ENCODE results near the gene BPIFB3.
"Not testable (repeated sequence)": the region's sequence is repeated elsewhere in the genome, so short reads cannot be mapped to it uniquely, and the experiment has no call there.

The BPIFB3 gene

GRCh38 chr20:33106058-33106620, 52.4 kb downstream of the BPIFB3 start:
- not testable (repeated sequence) for H3K4me1 ChIP-seq (ENCODE audit: control insufficient read depth, insufficient read depth, low read length); DNase-seq (ENCODE audit: low read depth, low spot score)

GRCh38 chr20:33108661-33109060, 55.0 kb downstream of the BPIFB3 start:
- H3K4me1 ChIP-seq (ENCODE audit: control insufficient read depth, insufficient read depth, low read length) = no peaks in the 10 kb centered on the region
- no peaks in the 10 kb centered on the region for H3K9me3 ChIP-seq (ENCODE audit: control insufficient read depth, insufficient read depth, low read length)
- no CpG with 5 or more reads among the region's 2 CpGs for WGBS (ENCODE audit: insufficient coverage, insufficient read length)
- H3K27me3 ChIP-seq (ENCODE audit: control insufficient read depth, insufficient read depth, low read length) = no peaks in the 10 kb centered on the region
- DNase-seq (ENCODE audit: low read depth, low spot score) = no peak
- H3K4me3 ChIP-seq (ENCODE audit: low read length) = no peak overlapping the region
- no peaks in the 10 kb centered on the region for H3K36me3 ChIP-seq (ENCODE audit: control insufficient read depth, insufficient read depth, low read length)
- no peak overlapping the region for H3K27ac ChIP-seq (ENCODE audit: low read length)

More at GRCh38 chr20:33106058-33106620, 52.4 kb downstream of the BPIFB3 start:
- H3K9me3 ChIP-seq (ENCODE audit: control insufficient read depth, insufficient read depth, low read length); H3K27me3 ChIP-seq (ENCODE audit: control insufficient read depth, insufficient read depth, low read length); H3K27ac ChIP-seq (ENCODE audit: low read length); H3K4me3 ChIP-seq (ENCODE audit: low read length); H3K36me3 ChIP-seq (ENCODE audit: control insufficient read depth, insufficient read depth, low read length): not testable (repeated sequence)
- WGBS (ENCODE audit: insufficient coverage, insufficient read length) = no CpG with 5 or more reads among the region's 7 CpGs

DNA sequence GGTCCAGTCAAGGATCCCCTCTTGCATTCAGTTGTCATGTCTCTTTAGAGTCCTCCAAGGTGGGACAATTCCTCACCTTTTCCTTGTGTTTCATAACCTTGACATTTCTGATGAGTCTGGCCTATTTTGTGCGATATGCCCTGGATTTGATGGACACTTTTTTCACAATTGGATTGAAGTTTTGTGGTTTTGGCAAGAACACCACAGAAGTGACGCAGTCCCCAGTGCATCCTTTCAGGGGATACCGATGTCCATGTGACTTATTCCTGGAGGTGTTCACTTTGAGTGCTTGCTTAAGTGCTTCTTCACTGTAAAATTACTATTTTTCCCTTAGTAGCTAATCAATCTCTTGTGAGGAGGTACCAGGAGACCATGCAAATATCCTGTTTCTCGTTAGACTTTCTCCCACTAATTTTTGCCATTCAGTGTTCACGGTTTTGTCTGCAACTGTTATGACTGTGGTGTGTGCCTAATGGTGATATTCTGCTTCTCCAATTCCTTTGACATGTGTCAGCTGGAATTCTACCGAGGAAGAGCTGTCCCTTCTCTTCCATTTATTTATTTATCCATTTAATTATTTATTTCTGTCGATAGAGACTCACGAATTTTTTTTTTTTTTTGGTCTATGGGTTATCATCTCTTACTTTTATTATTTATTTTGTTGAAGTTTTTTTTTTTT, 56.6 kb downstream of the BPIFB3 start:
- Histone ChIP-seq H3K4me1 (ENCODE audit: control insufficient read depth, insufficient read depth, low read length) (no peaks in the 10 kb centered on the region), H3K27me3 (ENCODE audit: control insufficient read depth, insufficient read depth, low read length) (no peaks in the 10 kb centered on the region), H3K9me3 (ENCODE audit: control insufficient read depth, insufficient read depth, low read length) (no peaks in the 10 kb centered on the region), H3K36me3 (ENCODE audit: control insufficient read depth, insufficient read depth, low read length) (no peaks in the 10 kb centered on the region), H3K4me3 (ENCODE audit: low read length) (no peak overlapping the region), H3K27ac (ENCODE audit: low read length) (no peak overlapping the region)
- WGBS (ENCODE audit: insufficient coverage, insufficient read length) = no CpG with 5 or more reads among the region's 8 CpGs
- no peak for DNase-seq (ENCODE audit: low read depth, low spot score)

- Histone ChIP-seq H3K9me3 (ENCODE audit: control insufficient read depth, insufficient read depth, low read length) (no peaks in the 10 kb centered on the region), H3K36me3 (ENCODE audit: control insufficient read depth, insufficient read depth, low read length) (no peaks in the 10 kb centered on the region), H3K27me3 (ENCODE audit: control insufficient read depth, insufficient read depth, low read length) (no peaks in the 10 kb centered on the region), H3K27ac (ENCODE audit: low read length) (no peak overlapping the region), H3K4me1 (ENCODE audit: control insufficient read depth, insufficient read depth, low read length) (no peaks in the 10 kb centered on the region), H3K4me3 (ENCODE audit: low read length) (no peak overlapping the region)
- no peak for DNase-seq (ENCODE audit: low read depth, low spot score)
- no CpG with 5 or more reads among the region's 5 CpGs for WGBS (ENCODE audit: insufficient coverage, insufficient read length)
Observed at GRCh38 chr20:33111306-33111705, 57.6 kb downstream of the BPIFB3 start.

GRCh38 chr20:33112547-33113386, 59.1 kb downstream of the BPIFB3 start:
- no peaks in the 10 kb centered on the region for H3K27me3 ChIP-seq (ENCODE audit: control insufficient read depth, insufficient read depth, low read length)
- no CpG with 5 or more reads among the region's 7 CpGs for WGBS (ENCODE audit: insufficient coverage, insufficient read length)
- no peak for DNase-seq (ENCODE audit: low read depth, low spot score)
- H3K27ac ChIP-seq (ENCODE audit: low read length) = no peak overlapping the region
- H3K4me1 ChIP-seq (ENCODE audit: control insufficient read depth, insufficient read depth, low read length) = no peaks in the 10 kb centered on the region
- no peaks in the 10 kb centered on the region for H3K9me3 ChIP-seq (ENCODE audit: control insufficient read depth, insufficient read depth, low read length)
- no peak overlapping the region for H3K4me3 ChIP-seq (ENCODE audit: low read length)
- no peaks in the 10 kb centered on the region for H3K36me3 ChIP-seq (ENCODE audit: control insufficient read depth, insufficient read depth, low read length)

GRCh38 chr20:33113387-33113908, 59.7 kb downstream of the BPIFB3 start:
- H3K36me3 ChIP-seq (ENCODE audit: control insufficient read depth, insufficient read depth, low read length) = no peaks in the 10 kb centered on the region
- no peaks in the 10 kb centered on the region for H3K9me3 ChIP-seq (ENCODE audit: control insufficient read depth, insufficient read depth, low read length)
- WGBS (ENCODE audit: insufficient coverage, insufficient read length) = no CpG with 5 or more reads among the region's 6 CpGs
- no peak overlapping the region for H3K4me3 ChIP-seq (ENCODE audit: low read length)
- no peaks in the 10 kb centered on the region for H3K4me1 ChIP-seq (ENCODE audit: control insufficient read depth, insufficient read depth, low read length)
- no peak overlapping the region for H3K27ac ChIP-seq (ENCODE audit: low read length)
- no peak for DNase-seq (ENCODE audit: low read depth, low spot score)
- no peaks in the 10 kb centered on the region for H3K27me3 ChIP-seq (ENCODE audit: control insufficient read depth, insufficient read depth, low read length)

- not testable (repeated sequence) for H3K9me3 ChIP-seq (ENCODE audit: control insufficient read depth, insufficient read depth, low read length); H3K4me1 ChIP-seq (ENCODE audit: control insufficient read depth, insufficient read depth, low read length); H3K36me3 ChIP-seq (ENCODE audit: control insufficient read depth, insufficient read depth, low read length); H3K27me3 ChIP-seq (ENCODE audit: control insufficient read depth, insufficient read depth, low read length); H3K27ac ChIP-seq (ENCODE audit: low read length); DNase-seq (ENCODE audit: low read depth, low spot score); H3K4me3 ChIP-seq (ENCODE audit: low read length)
- no CpG with 5 or more reads among the region's 34 CpGs for WGBS (ENCODE audit: insufficient coverage, insufficient read length)
Observed at GRCh38 chr20:33115501-33115900, 61.8 kb downstream of the BPIFB3 start.

DNA sequence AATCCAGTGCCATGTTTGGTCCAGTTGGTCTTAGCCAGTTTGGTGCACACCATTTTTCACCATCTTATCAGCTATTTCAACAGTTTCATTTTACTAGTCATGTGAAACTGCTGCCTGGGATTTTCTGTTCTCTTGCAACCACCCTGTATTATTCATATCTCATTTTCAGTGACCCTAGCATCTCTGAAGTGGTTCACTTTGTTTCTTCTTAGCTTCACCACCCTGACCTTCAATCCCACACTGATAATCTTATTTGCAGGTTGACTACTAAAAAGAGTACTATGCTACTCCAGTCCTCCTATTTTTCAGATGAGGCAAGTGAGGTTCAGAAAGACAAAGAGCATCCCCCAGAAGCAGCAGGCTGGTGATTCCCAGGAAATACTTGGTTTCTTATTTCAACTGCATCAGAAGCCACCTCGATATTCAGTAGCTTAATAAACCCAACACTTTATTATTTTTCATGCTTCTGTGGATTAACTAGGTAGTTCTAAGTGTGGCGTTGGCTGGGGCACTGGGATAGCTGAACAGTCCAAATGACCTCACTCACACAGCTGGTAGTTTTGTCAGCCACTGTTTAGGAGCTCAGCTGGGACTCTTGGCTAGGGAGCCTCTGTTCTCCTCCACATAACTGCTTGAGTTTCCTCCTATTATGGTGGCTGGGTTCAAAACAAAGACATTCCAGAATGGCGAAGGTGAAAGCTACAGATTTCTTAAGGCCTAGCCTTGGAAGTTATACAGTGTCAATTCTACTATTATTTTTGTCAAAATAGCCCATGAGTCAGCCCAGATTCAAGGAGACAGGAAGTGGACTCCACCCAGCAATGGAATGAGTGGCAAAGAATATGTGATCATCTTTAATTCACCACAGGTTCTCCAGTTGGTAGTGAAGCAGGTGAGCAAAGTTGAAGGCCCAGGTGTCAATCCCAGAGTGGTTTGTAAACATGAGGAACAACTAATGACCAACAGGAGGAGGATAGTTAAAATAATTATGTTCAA, 66.3 kb downstream of the BPIFB3 start:
- DNase-seq (ENCODE audit: low read depth, low spot score) = no peak
- Histone ChIP-seq H3K27ac (ENCODE audit: low read length) (no peak overlapping the region), H3K36me3 (ENCODE audit: control insufficient read depth, insufficient read depth, low read length) (no peaks in the 10 kb centered on the region), H3K27me3 (ENCODE audit: control insufficient read depth, insufficient read depth, low read length) (no peaks in the 10 kb centered on the region), H3K4me1 (ENCODE audit: control insufficient read depth, insufficient read depth, low read length) (no peaks in the 10 kb centered on the region), H3K4me3 (ENCODE audit: low read length) (no peak overlapping the region), H3K9me3 (ENCODE audit: control insufficient read depth, insufficient read depth, low read length) (no peaks in the 10 kb centered on the region)
- no CpG with 5 or more reads among the region's 3 CpGs for WGBS (ENCODE audit: insufficient coverage, insufficient read length)

DNA sequence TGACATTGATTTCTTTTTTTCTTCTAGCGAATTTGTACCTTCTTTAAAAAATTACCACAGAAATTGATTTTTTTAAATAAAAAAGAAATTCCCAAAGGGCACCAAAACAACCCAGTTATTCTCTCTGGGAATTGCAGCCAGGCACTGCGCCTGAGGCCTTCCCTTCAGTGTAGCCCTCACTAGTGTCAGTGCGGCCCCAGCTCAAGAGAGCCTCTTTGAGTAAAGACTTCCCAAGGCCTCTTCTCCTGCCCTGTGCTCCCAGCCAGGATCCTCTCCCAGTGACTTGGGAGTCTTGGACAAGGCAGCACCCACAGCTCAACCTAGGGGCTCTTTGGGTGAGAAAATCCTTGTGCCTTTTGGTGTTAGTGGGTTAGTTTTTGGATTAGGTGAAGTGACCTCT, 67.2 kb downstream of the BPIFB3 start:
- no peaks in the 10 kb centered on the region for H3K27me3 ChIP-seq (ENCODE audit: control insufficient read depth, insufficient read depth, low read length)
- WGBS (ENCODE audit: insufficient coverage, insufficient read length) = no CpG with 5 or more reads among the region's 3 CpGs
- DNase-seq (ENCODE audit: low read depth, low spot score) = no peak
- no peaks in the 10 kb centered on the region for H3K36me3 ChIP-seq (ENCODE audit: control insufficient read depth, insufficient read depth, low read length)
- no peaks in the 10 kb centered on the region for H3K4me1 ChIP-seq (ENCODE audit: control insufficient read depth, insufficient read depth, low read length)
- no peak overlapping the region for H3K4me3 ChIP-seq (ENCODE audit: low read length)
- H3K27ac ChIP-seq (ENCODE audit: low read length) = no peak overlapping the region
- H3K9me3 ChIP-seq (ENCODE audit: control insufficient read depth, insufficient read depth, low read length) = no peaks in the 10 kb centered on the region

DNA sequence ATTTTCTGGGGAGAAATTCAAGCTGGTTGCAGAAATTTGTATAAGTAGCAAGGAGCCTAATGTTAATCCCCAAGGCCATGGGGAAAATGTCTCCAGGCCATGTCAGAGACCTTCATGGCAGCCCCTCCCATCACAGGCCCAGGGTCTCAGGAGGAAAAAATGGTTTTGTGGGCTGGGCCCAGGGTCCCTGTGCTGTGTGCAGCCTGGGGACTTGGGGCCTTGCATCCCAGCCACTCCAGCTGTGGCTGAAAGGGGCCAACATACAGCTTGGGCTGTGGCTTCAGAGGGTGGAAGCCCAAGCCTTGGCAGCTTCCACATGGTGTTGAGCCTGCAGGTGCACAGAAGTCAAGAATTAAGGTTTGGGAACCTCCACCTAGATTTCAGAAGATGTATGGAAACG, 68.6 kb downstream of the BPIFB3 start:
- DNase-seq (ENCODE audit: low read depth, low spot score); H3K36me3 ChIP-seq (ENCODE audit: control insufficient read depth, insufficient read depth, low read length); H3K27ac ChIP-seq (ENCODE audit: low read length); H3K4me3 ChIP-seq (ENCODE audit: low read length); H3K4me1 ChIP-seq (ENCODE audit: control insufficient read depth, insufficient read depth, low read length); H3K27me3 ChIP-seq (ENCODE audit: control insufficient read depth, insufficient read depth, low read length); H3K9me3 ChIP-seq (ENCODE audit: control insufficient read depth, insufficient read depth, low read length): not testable (repeated sequence)
- no CpG with 5 or more reads among the region's 1 CpG for WGBS (ENCODE audit: insufficient coverage, insufficient read length)

All from iPS DF 6.9 (cell line).